Mucosa of rectum (tissue), 2 donors: Measurements from ENCODE around the gene ADGRF5.

Source experiments
- H3K27ac ChIP-seq, 2 donors: one replicate each; pipeline ENCODE4 v1.7.0; 2013; ENCODE audit warnings: inconsistent platforms in 2 of 2, low read depth in 2 of 2, low read length in 2 of 2
- H3K27me3 ChIP-seq, 2 donors: one replicate each; pipeline ENCODE4 v1.7.0; 2013; ENCODE audit warnings: low read length in 2 of 2; ENCODE audit not compliant: control insufficient read depth in 2 of 2, insufficient read depth in 2 of 2
- H3K36me3 ChIP-seq, 2 donors: one replicate each; pipeline ENCODE4 v1.7.0; 2013; ENCODE audit warnings: low read length in 2 of 2; ENCODE audit not compliant: control insufficient read depth in 2 of 2, insufficient read depth in 2 of 2
- H3K4me1 ChIP-seq, 2 donors: one replicate each; pipeline ENCODE4 v1.7.0; 2013; ENCODE audit warnings: low read length in 2 of 2, mild to moderate bottlenecking in 1 of 2; ENCODE audit not compliant: control insufficient read depth in 2 of 2, insufficient read depth in 2 of 2
- H3K4me3 ChIP-seq, 2 donors: one replicate each; pipeline ENCODE4 v1.7.0; 2013; ENCODE audit warnings: low read length in 2 of 2
- H3K9ac ChIP-seq, 2 donors: one replicate each; pipeline ENCODE4 v1.7.0; 2013; ENCODE audit warnings: low read length in 2 of 2, low read depth in 1 of 2, mild to moderate bottlenecking in 1 of 2
- H3K9me3 ChIP-seq, 2 donors: one replicate each; pipeline ENCODE4 v1.7.0; 2013; ENCODE audit warnings: low read length in 2 of 2; ENCODE audit not compliant: control insufficient read depth in 2 of 2
- donor health status: healthy.
- donor health status: Normal muscosa, but diverticular disease.

ADGRF5 gene

GRCh38 chr6:46956409-46956808, 34.7 kb upstream of the ADGRF5 start:
- Histone ChIP-seq H3K27me3 (peaks cover 0 to under 1% of the 10 kb centered on the region in 2 donors), H3K9me3 (no peaks in the 10 kb centered on the region), H3K27ac (no peak overlapping the region), H3K4me1 (no peaks in the 10 kb centered on the region), H3K36me3 (no peaks in the 10 kb centered on the region), H3K9ac (no peak overlapping the region), H3K4me3 (no peak overlapping the region)

- Histone ChIP-seq H3K4me1 (no peaks in the 10 kb centered on the region), H3K4me3 (no peak overlapping the region), H3K36me3 (no peaks in the 10 kb centered on the region), H3K9me3 (no peaks in the 10 kb centered on the region), H3K27me3 (no peaks in the 10 kb centered on the region), H3K9ac (no peak overlapping the region), H3K27ac (no peak overlapping the region)
These were observed 33.2 kb upstream of the ADGRF5 start for GRCh38 chr6:46954837-46955451.

GRCh38 chr6:46953921-46954320, 32.2 kb upstream of the ADGRF5 start:
- Histone ChIP-seq H3K36me3 (no peaks in the 10 kb centered on the region), H3K9ac (no peak overlapping the region), H3K4me3 (no peak overlapping the region), H3K27me3 (no peaks in the 10 kb centered on the region), H3K9me3 (no peaks in the 10 kb centered on the region), H3K27ac (no peak overlapping the region), H3K4me1 (no peaks in the 10 kb centered on the region)

GRCh38 chr6:46949632-46950280, 28.0 kb upstream of the ADGRF5 start:
- no peak overlapping the region for H3K9ac ChIP-seq
- no peak overlapping the region for H3K4me3 ChIP-seq
- H3K36me3 ChIP-seq, result no peaks in the 10 kb centered on the region
- no peaks in the 10 kb centered on the region for H3K9me3 ChIP-seq
- H3K27ac ChIP-seq, result peak overlapping the region in 1 of 2 donors; percentile 11
- H3K27me3 ChIP-seq, result no peaks in the 10 kb centered on the region
- H3K4me1 ChIP-seq, result no peaks in the 10 kb centered on the region

GRCh38 chr6:46948699-46949098, 27.0 kb upstream of the ADGRF5 start:
- H3K9me3 ChIP-seq, result no peaks in the 10 kb centered on the region
- no peaks in the 10 kb centered on the region for H3K27me3 ChIP-seq
- no peak overlapping the region for H3K9ac ChIP-seq
- H3K4me3 ChIP-seq, result no peak overlapping the region
- no peak overlapping the region for H3K27ac ChIP-seq
- no peaks in the 10 kb centered on the region for H3K36me3 ChIP-seq
- no peaks in the 10 kb centered on the region for H3K4me1 ChIP-seq

GRCh38 chr6:46947497-46947896, 25.8 kb upstream of the ADGRF5 start:
- Histone ChIP-seq H3K9ac (no peak overlapping the region), H3K4me1 (no peaks in the 10 kb centered on the region), H3K27ac (no peak overlapping the region), H3K4me3 (no peak overlapping the region), H3K36me3 (no peaks in the 10 kb centered on the region), H3K27me3 (no peaks in the 10 kb centered on the region), H3K9me3 (no peaks in the 10 kb centered on the region)

GRCh38 chr6:46940433-46941226, 18.9 kb upstream of the ADGRF5 start:
- Histone ChIP-seq H3K4me1 (no peaks in the 10 kb centered on the region), H3K9ac (no peak overlapping the region), H3K27me3 (peaks cover 0 to 3% of the 10 kb centered on the region in 2 donors), H3K9me3 (no peaks in the 10 kb centered on the region), H3K27ac (no peak overlapping the region), H3K4me3 (no peak overlapping the region), H3K36me3 (no peaks in the 10 kb centered on the region)

GRCh38 chr6:46937642-46938041, 15.9 kb upstream of the ADGRF5 start:
- no peak overlapping the region for H3K9ac ChIP-seq
- H3K27ac ChIP-seq, result no peak overlapping the region
- H3K27me3 ChIP-seq, result peaks cover 0 to 3% of the 10 kb centered on the region in 2 donors
- H3K4me1 ChIP-seq, result no peaks in the 10 kb centered on the region
- H3K36me3 ChIP-seq, result no peaks in the 10 kb centered on the region
- H3K9me3 ChIP-seq, result no peaks in the 10 kb centered on the region
- no peak overlapping the region for H3K4me3 ChIP-seq

- no peaks in the 10 kb centered on the region for H3K9me3 ChIP-seq
- no peaks in the 10 kb centered on the region for H3K36me3 ChIP-seq
- no peak overlapping the region for H3K9ac ChIP-seq
- peaks cover 0 to 3% of the 10 kb centered on the region in 2 donors for H3K27me3 ChIP-seq
- H3K4me3 ChIP-seq, result no peak overlapping the region
- H3K4me1 ChIP-seq, result no peaks in the 10 kb centered on the region
- no peak overlapping the region for H3K27ac ChIP-seq
These were observed 13.9 kb upstream of the ADGRF5 start for GRCh38 chr6:46935687-46936086.

- Histone ChIP-seq H3K27me3 (peaks cover 0 to 3% of the 10 kb centered on the region in 2 donors), H3K27ac (no peak overlapping the region), H3K9me3 (no peaks in the 10 kb centered on the region), H3K36me3 (no peaks in the 10 kb centered on the region), H3K9ac (no peak overlapping the region), H3K4me1 (no peaks in the 10 kb centered on the region), H3K4me3 (no peak overlapping the region)
These were observed 12.0 kb upstream of the ADGRF5 start for GRCh38 chr6:46933751-46934150.
